SJCRH30 (cell line): ENCODE measurements around the gene SOCS7. TPM values are rescaled to one million over a fixed set of nuclear protein-coding genes. Genes with fewer than 3 reads are reported as not detected.
A peak's percentile ranks its signal among the peaks of the same experiment; 100 is the strongest.

ENCODE experiments used
- DNase-seq, 2 experiments: peaks; one replicate each; pipeline ENCODE4 v3.0.0-alpha.2; 2015 to 2020
- H3K27ac ChIP-seq: fragments of 250-450 bp; sonication (Bioruptor Pico); 2 replicates; pipeline ENCODE4 v1.5.1; 2020; ENCODE audit warnings: mild to moderate bottlenecking, moderate library complexity
- H3K27me3 ChIP-seq: fragments of 250-450 bp; sonication (Bioruptor Pico); 2 replicates; pipeline ENCODE4 v1.5.1; 2020; ENCODE audit warnings: mild to moderate bottlenecking, moderate library complexity
- H3K36me3 ChIP-seq: fragments of 250-450 bp; sonication (Bioruptor Pico); 2 replicates; pipeline ENCODE4 v1.5.1; 2020; ENCODE audit warnings: mild to moderate bottlenecking, moderate library complexity
- H3K4me1 ChIP-seq: fragments of 250-450 bp; sonication (Bioruptor Pico); 2 replicates; pipeline ENCODE4 v1.5.1; 2020; ENCODE audit warnings: mild to moderate bottlenecking, moderate library complexity
- H3K4me3 ChIP-seq: fragments of 250-450 bp; sonication (Bioruptor Pico); 2 replicates; pipeline ENCODE4 v1.5.1; 2020; ENCODE audit warnings: mild to moderate bottlenecking, moderate library complexity
- H3K9me3 ChIP-seq: fragments of 250-450 bp; sonication (Bioruptor Pico); replicated peaks from 2 replicates; pipeline ENCODE4 v1.5.1; 2020; ENCODE audit warnings: mild to moderate bottlenecking, moderate library complexity
- total RNA-seq: library from RNA; depleted of rRNA; stranded (reverse); fragments of >200 nt; shearing (Covaris generic); gene quantifications from 2 replicates; pipeline ENCODE4 v1.2.3, GENCODE V29; 2014; rRNA removed

Gene SOCS7, protein sequence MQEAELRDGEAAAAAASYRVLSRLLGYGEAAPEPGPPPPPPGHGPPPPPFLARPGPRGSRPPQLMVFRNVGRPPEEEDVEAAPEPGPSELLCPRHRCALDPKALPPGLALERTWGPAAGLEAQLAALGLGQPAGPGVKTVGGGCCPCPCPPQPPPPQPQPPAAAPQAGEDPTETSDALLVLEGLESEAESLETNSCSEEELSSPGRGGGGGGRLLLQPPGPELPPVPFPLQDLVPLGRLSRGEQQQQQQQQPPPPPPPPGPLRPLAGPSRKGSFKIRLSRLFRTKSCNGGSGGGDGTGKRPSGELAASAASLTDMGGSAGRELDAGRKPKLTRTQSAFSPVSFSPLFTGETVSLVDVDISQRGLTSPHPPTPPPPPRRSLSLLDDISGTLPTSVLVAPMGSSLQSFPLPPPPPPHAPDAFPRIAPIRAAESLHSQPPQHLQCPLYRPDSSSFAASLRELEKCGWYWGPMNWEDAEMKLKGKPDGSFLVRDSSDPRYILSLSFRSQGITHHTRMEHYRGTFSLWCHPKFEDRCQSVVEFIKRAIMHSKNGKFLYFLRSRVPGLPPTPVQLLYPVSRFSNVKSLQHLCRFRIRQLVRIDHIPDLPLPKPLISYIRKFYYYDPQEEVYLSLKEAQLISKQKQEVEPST
- 18.7 and 21.0 TPM in 2 replicates for total RNA-seq

DNA sequence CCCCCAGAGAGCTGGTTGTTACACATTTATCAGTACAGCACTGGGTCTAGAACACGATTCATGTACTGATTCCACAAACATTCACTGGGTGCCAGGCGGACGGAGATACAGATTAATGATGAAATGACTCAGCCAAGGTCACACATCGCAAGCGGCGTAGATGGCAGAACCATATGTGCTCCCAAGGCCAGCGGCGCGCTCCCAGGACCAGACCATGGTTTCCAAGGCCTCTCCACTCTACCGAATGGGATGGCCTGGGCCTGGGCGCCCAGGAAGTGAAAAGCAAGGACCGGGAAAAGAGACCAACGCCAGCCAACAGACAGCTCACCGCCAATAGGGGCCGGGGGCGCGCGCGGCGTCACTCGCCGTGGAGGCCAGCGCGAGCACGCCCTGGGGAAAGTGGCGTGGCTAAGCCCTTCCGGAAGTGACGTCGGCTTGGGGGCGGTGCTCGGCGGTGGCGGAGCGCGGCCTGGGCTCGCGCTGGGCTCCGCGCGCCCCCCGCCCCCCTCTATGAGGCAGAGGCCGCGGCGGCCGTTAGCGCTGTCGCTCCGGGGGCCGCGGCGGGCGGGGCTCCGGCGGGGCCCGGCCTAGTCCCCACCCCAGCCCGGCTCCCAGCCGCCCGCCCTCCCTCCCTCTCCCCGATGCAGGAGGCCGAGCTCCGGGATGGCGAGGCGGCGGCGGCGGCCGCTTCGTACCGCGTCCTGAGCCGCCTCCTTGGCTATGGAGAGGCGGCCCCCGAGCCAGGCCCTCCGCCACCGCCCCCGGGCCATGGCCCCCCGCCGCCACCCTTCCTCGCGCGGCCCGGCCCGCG lies at the start of gene SOCS7:
Gene SOCS7 (plus strand): TSS at position 433 of the 811 bp plus-strand sequence. CDS start 209 bp downstream, at position 642.
- DNase-seq = peak; percentile 91 to 93
- H3K9me3 ChIP-seq = no peaks in the 10 kb centered on the region
- H3K36me3 ChIP-seq = no peaks in the 10 kb centered on the region
- H3K4me1 ChIP-seq = peaks cover 11% of the 10 kb centered on the region; the same call in 1 of the 2 replicates
- H3K27ac ChIP-seq = peak within 1 kb of the TSS; percentile 40
- no peaks in the 10 kb centered on the region for H3K27me3 ChIP-seq
- H3K4me3 ChIP-seq = peak within 1 kb of the TSS; percentile 93

DNA sequence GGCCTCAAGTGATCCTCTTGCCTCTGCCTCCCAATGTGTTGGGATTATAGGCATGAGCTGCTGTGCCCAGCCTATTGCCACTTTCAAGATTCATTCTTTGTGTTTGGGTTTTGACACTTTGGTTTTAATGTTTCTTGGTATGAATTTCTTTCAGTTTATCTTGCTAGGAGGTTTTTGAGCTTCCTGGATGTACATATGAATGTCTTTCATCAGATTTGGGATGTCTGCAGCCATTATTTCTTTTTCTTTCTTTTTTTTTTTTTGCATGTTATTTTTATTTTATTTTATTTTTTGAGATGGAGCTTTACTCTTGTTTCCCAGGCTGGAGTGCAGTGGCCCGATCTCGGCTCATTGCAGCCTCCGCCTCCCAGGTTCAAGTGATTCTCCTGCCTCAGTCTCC lies 36.1 kb upstream of the SOCS7 start:
- Histone ChIP-seq H3K36me3 (peaks cover 12% of the 10 kb centered on the region), H3K4me3 (no peak overlapping the region), H3K4me1 (no peaks in the 10 kb centered on the region), H3K27ac (no peak overlapping the region), H3K9me3 (no peaks in the 10 kb centered on the region), H3K27me3 (no peaks in the 10 kb centered on the region)
- no peak for DNase-seq

DNA sequence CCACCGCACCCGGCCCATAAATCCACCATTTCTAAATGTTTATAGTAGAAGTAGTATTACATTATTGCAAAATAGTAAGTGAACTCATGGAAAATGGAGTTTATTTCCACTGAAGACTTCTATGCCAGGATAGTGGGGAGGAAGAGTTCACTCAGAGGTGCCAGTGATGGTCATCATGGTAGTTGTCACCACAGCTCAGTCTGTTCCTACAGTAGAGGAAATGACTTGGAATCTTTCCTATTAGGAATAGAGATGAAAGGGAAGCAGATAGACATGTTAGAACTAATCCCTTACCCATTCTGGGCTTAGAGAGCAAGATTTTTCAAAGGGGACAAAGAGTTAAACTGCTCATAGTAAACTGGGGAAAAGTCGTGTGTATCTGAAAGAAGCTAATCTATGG lies 34.6 kb upstream of the SOCS7 start:
- DNase-seq = no peak
- H3K36me3 ChIP-seq = peaks cover 14% of the 10 kb centered on the region
- H3K27me3 ChIP-seq = no peaks in the 10 kb centered on the region
- H3K4me1 ChIP-seq = no peaks in the 10 kb centered on the region
- no peak overlapping the region for H3K27ac ChIP-seq
- H3K4me3 ChIP-seq = no peak overlapping the region
- no peaks in the 10 kb centered on the region for H3K9me3 ChIP-seq

DNA sequence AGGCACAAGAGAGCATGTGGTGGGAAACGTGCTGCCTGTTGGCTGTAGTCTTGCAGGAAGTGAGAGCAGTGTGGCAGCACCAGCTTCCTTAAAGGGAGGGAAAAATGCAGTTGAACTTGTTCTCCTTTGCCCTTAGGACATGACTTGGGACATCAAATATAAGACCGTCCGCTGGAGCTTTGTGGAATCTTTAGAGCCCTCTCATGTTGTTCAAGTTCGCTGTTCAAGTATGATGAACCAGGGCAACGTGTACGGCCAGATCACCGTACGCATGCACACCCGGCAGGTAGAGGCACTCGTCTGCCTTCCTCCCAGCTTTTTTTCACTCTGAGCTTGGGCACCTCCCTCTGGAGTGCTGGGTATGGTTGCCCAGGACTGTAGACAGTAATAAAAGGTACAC lies 31.2 kb upstream of the SOCS7 start:
- no peaks in the 10 kb centered on the region for H3K27me3 ChIP-seq
- H3K9me3 ChIP-seq = no peaks in the 10 kb centered on the region
- no peaks in the 10 kb centered on the region for H3K4me1 ChIP-seq
- H3K4me3 ChIP-seq = no peak overlapping the region
- H3K36me3 ChIP-seq = peaks cover 20% of the 10 kb centered on the region
- no peak for DNase-seq
- no peak overlapping the region for H3K27ac ChIP-seq

DNA sequence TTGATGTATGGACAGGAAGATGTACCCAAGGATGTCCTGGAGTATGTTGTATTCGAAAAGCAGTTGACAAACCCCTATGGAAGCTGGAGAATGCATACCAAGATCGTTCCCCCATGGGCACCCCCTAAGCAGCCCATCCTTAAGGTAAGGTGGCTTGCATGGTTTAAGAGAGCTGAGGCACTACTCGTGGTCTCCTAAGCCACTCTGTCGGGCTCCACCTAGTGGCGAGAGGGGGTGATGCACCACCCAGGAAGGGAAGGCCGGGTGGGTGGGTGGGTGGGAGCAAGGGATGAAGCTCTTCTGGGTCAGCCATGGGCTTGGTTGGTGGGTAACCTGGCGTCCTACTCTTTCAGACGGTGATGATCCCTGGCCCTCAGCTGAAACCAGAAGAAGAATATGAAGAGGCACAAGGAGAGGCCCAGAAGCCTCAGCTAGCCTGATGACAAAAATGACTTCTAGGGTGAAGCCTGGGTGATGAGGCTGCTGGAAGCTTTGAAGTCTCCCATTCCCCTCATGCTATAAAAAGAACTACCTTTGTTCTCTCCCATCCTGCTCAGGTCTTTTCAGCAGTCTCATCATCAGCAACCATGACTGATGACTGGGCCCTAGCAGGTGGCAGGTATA lies 29.4 kb upstream of the SOCS7 start:
- Histone ChIP-seq H3K27ac (no peak overlapping the region), H3K9me3 (no peaks in the 10 kb centered on the region), H3K4me1 (no peaks in the 10 kb centered on the region), H3K36me3 (peaks cover 12% of the 10 kb centered on the region), H3K4me3 (no peak overlapping the region), H3K27me3 (no peaks in the 10 kb centered on the region)
- DNase-seq = peak; percentile 62 to 76

DNA sequence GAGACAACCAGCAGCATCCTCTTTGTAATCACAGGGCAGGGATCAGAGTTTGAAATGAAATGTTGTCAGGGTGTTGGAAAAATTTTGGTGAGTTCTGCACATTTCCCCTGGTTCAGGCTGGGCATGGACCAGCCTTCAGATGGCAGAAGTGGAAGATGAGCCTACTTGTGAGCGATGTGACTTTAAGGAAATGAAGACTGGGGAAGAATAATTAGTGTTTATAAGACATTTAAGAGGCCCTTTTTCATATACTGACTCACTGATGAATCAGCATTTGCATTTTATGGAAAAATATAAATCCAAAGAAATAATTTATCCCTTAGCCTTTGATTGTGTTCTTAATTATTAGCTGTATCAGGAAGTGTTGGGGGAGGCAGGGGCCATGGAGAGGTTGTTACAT lies 28.7 kb upstream of the SOCS7 start:
- H3K27ac ChIP-seq = no peak overlapping the region
- no peak for DNase-seq
- H3K9me3 ChIP-seq = no peaks in the 10 kb centered on the region
- H3K4me1 ChIP-seq = no peaks in the 10 kb centered on the region
- H3K4me3 ChIP-seq = no peak overlapping the region
- H3K36me3 ChIP-seq = peaks cover 12% of the 10 kb centered on the region
- H3K27me3 ChIP-seq = no peaks in the 10 kb centered on the region

DNA sequence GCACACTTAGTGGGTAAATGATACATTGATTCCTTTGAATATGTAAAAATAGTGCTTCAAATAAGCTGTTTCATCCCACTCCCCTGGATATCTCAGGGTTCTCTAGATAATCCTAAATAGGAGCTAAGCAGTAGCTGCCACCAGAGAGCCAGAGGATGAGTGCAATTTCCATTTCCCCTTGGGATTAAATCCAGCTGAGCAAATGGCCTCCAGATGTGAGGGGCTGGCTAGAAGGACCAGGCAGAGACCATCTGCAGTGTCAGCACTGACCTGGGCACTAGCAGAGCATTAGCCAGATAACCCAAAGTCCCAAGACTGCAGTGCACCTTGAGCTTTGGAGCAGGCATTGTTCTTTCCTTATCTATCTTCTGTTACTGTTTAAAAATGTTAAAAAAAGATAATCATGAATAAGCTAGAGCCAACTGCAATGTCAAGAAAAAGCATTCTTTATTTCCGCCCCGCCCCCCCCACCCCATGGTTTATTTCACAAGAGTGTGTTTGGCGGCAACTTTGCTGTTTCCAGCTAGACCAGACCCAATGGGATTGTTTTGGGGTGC lies 27.4 kb upstream of the SOCS7 start:
- H3K4me1 ChIP-seq = no peaks in the 10 kb centered on the region
- H3K27ac ChIP-seq = no peak overlapping the region
- H3K36me3 ChIP-seq = peaks cover 12% of the 10 kb centered on the region
- no peak overlapping the region for H3K4me3 ChIP-seq
- H3K27me3 ChIP-seq = no peaks in the 10 kb centered on the region
- no peak for DNase-seq
- H3K9me3 ChIP-seq = no peaks in the 10 kb centered on the region

DNA sequence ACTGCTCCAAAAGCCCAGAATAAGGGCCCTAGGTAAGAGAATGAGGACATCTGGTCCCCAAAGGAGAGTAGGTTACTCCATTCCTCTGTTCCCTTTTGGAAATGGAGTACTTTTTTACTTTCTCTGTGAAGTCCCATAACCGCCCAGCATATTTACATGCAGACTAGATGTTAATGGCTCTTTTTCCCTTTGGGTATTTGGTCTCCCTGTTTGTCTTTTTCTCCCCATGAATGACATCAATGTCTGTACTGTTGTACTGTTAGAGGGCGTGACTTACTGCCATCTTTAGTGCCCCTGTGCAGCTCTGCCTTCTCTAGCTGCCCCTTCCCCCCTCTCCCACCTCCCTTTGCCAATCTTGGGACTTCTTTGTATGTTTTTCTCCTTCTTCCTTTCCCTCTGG lies 26.9 kb upstream of the SOCS7 start:
- H3K4me1 ChIP-seq = no peaks in the 10 kb centered on the region
- no peak overlapping the region for H3K27ac ChIP-seq
- no peak overlapping the region for H3K4me3 ChIP-seq
- H3K27me3 ChIP-seq = no peaks in the 10 kb centered on the region
- H3K9me3 ChIP-seq = no peaks in the 10 kb centered on the region
- no peak for DNase-seq
- H3K36me3 ChIP-seq = peaks cover 9% of the 10 kb centered on the region

DNA sequence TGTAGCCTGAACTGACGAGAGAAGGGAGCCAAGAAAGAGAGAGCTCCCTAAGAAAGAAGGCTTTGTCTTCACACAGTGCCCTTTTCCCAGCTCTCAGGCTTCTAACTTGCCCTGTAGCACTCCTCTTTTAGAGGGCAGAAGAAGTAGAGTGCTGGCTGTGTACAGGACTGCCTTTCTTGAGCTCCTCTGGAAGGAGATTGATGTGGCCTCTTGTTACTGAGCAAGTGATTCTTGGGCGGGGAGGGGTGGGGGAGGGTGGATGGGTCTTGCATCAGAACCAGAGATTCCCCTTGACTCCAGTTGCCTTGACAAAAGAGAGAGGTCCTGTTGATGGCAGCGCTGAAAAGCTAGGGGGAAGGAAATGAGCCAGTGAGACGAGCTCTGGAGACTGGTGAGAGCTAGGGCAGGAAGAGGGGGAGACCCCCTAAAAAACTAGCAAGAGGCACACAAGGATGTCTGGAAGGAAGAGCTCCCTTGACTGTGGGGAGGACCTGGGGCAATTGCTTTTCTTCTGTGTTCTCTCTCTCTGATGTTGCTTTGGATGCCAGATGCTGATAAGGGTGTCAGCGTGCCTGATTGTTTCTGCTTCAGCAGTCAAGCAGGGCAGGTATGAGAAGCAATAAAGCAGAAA lies 26.3 kb upstream of the SOCS7 start:
- DNase-seq = no peak
- no peak overlapping the region for H3K27ac ChIP-seq

DNA sequence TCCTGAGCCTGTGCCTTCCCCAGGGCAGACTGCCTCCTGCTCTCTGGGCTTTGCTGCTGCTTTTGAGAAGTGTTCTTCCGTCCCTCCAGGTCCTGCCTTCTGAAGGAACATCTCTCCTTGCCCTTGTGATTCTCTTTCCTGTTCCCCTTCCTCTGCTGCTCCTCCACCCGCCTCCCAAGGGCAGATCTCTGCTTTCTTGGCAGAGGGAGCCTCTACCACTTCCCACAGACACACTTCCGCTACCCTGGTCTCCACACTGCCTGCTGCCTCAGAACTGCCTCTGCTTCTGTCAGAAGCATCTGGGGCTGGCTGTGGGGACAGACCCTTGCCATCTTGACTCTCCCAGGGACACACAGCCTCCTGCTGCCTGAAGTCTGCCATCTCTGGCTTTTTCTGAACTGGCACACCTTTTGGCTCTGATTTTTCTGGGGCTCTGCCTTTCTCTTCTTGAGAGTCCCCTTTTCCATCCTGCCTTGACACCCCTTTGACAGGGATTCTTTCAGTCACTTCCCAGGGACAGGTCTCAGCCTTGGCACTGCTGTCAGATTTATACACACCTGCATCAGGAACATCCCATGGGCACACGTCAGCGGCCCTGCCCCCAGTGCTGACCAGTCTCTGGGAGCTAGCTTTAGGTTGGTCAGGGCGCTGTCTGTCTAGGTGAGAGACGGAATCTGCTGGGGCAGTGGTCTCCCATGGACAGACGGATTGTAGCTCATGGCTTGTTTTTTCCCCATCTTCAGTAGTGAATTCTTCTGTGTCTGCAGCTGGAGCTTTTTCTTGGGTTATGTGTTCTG lies 24.4 kb upstream of the SOCS7 start:
- 0 out of 2 replicates have a peak, but pooled peaks cover 4% of the 10 kb centered on the region for H3K27me3 ChIP-seq
- H3K36me3 ChIP-seq = peaks cover 7% of the 10 kb centered on the region
- no peaks in the 10 kb centered on the region for H3K9me3 ChIP-seq
- H3K4me3 ChIP-seq = no peak overlapping the region
- H3K27ac ChIP-seq = no peak overlapping the region
- no peak for DNase-seq
- H3K4me1 ChIP-seq = no peaks in the 10 kb centered on the region

More for the DNA sequence above, 26.3 kb upstream of the SOCS7 start:
- Histone ChIP-seq H3K4me3 (no peak overlapping the region), H3K4me1 (no peaks in the 10 kb centered on the region), H3K27me3 (no peaks in the 10 kb centered on the region), H3K9me3 (no peaks in the 10 kb centered on the region), H3K36me3 (peaks cover 9% of the 10 kb centered on the region)

DNA sequence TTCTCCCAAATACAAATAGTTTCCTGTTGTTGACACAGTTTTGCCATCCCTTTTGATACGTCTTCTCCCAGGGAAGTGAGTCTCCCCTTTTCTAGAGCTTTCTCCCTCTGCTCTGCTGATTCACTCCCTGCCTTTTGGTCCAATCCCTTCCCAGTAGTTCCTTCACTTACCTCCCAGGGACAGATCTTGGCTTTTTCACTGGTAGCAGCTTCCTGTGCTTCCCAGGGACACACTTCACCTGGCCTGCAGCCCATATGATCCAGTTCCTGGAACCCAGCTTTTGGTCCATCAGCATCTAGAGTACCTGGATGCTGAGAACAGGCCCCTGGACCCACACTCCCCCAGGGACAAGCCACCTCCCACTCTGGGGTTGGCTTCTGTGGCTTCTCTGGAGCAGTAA lies 23.7 kb upstream of the SOCS7 start:
- Histone ChIP-seq H3K4me3 (no peak overlapping the region), H3K4me1 (no peaks in the 10 kb centered on the region), H3K27ac (no peak overlapping the region), H3K36me3 (peaks cover 2% of the 10 kb centered on the region; the same call in 1 of the 2 replicates), H3K27me3 (0 out of 2 replicates have a peak, but pooled peaks cover 4% of the 10 kb centered on the region), H3K9me3 (no peaks in the 10 kb centered on the region)
- DNase-seq = no peak

DNA sequence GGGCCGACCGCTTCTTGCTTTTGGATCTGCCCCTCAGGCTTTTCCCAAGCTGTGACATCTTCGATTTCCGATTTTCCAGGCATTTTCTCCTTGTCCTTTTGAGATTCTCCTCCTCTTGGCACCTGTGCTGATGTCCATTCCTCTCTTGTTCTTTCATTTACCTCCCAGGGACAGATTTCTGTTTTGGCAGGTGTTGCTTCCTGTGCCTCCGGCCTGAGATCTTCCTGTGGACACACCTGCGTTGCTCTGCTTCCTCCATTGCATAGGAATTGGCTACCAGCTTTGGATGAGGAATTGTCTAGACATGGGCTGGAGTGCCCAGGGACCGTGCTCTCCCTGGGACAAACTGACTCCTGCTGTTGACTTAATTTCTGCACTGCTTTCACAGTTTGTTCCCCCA lies 23.0 kb upstream of the SOCS7 start:
- no peak for DNase-seq

DNA sequence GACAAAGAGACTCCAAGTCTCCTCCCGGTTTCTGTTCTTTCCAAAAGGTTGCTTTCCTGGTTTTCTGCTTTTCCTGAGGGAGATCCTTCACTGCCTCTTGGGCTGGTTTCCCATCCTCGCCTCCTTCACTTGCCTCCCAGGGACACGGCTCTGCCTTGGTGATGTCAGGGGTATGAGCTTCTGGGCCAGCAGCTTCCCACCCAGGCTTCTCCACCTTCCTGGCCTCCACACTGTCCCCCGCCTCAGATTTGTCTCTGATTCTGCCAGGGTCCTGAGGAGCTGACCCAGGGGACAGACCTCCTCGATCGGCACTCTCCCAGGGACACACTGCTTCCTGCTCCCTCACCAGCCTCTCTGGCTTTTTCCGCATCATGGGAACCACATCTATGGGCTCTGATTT lies 22.4 kb upstream of the SOCS7 start:
- Histone ChIP-seq H3K4me1 (no peaks in the 10 kb centered on the region), H3K27ac (no peak overlapping the region), H3K27me3 (0 out of 2 replicates have a peak, but pooled peaks cover 4% of the 10 kb centered on the region), H3K9me3 (no peaks in the 10 kb centered on the region), H3K36me3 (no peaks in the 10 kb centered on the region), H3K4me3 (no peak overlapping the region)
- no peak for DNase-seq

More for the DNA sequence above, 23.0 kb upstream of the SOCS7 start:
- Histone ChIP-seq H3K4me1 (no peaks in the 10 kb centered on the region), H3K4me3 (no peak overlapping the region), H3K36me3 (peaks cover 2% of the 10 kb centered on the region; the same call in 1 of the 2 replicates), H3K9me3 (no peaks in the 10 kb centered on the region), H3K27ac (no peak overlapping the region), H3K27me3 (0 out of 2 replicates have a peak, but pooled peaks cover 4% of the 10 kb centered on the region)
